Measurements from ENCODE around the gene IFNGR2. TPM values are rescaled to one million over a fixed set of nuclear protein-coding genes. Genes with fewer than 3 reads are reported as not detected.

IFNGR2 gene
- total and polyA plus RNA-seq, 2 donors (not counting 1 experiment from before 2014, with no cell fraction given) = 50.7 to 57.6 TPM

GRCh38 chr21:33480481-33481103 lies 77.4 kb downstream of the IFNGR2 start:
- peak overlapping the region; percentile 77 for H3K9ac ChIP-seq (ENCODE audit: insufficient read depth, low read length)
- no peaks in the 10 kb centered on the region for H4K20me1 ChIP-seq (ENCODE audit: control insufficient read depth, extremely low read depth, insufficient read depth, low read length)
- H3K79me2 ChIP-seq (ENCODE audit: control insufficient read depth, insufficient read depth, low read length) = peaks cover 13% of the 10 kb centered on the region
- H3K27ac ChIP-seq (ENCODE audit: insufficient read depth, low read length) = peak overlapping the region; percentile 87
- TF ChIP-seq EZH2 (IDR thresholded peaks at IDR 0.05; ENCODE audit: low read length, missing control alignments) (no peak), CTCF (conservative IDR thresholded peaks at IDR 0.05 in 1 of 2, IDR thresholded peaks at IDR 0.05 in 1 of 2; ENCODE audit: low read depth in 1 of 2, low read length in 2 of 2) (no peak)
- H2AFZ ChIP-seq (ENCODE audit: low read length) = peak overlapping the region; percentile 89
- peak overlapping the region; percentile 83 for H3K4me2 ChIP-seq (ENCODE audit: extremely low read depth, insufficient read depth, low read length)
- H3K27me3 ChIP-seq (ENCODE audit: control insufficient read depth, insufficient read depth, low read length) = no peaks in the 10 kb centered on the region
- no peak for DNase-seq (ENCODE audit: low read depth in 2 of 2)
- peak overlapping the region; percentile 74 to 87 (median 85) for H3K4me3 ChIP-seq (replicated peaks in 1 of 4; ENCODE audit: control extremely low read depth in 1 of 4, insufficient read depth in 1 of 4, low read depth in 3 of 4, low read length in 4 of 4)
- no peaks in the 10 kb centered on the region for H3K9me3 ChIP-seq (ENCODE audit: control insufficient read depth, insufficient read depth, low read depth, low read length)
- no peaks in the 10 kb centered on the region for H3K36me3 ChIP-seq (ENCODE audit: control insufficient read depth, insufficient read depth, low read length)
- H3K4me1 ChIP-seq (ENCODE audit: control insufficient read depth, extremely low read depth, insufficient read depth, low read length) = peaks cover 4% of the 10 kb centered on the region

GRCh38 chr21:33481314-33481943 lies 78.2 kb downstream of the IFNGR2 start:
- Histone ChIP-seq H3K9me3 (ENCODE audit: control insufficient read depth, insufficient read depth, low read depth, low read length) (no peaks in the 10 kb centered on the region), H3K4me3 (replicated peaks in 1 of 4; ENCODE audit: control extremely low read depth in 1 of 4, insufficient read depth in 1 of 4, low read depth in 3 of 4, low read length in 4 of 4) (no peak overlapping the region), H3K4me1 (ENCODE audit: control insufficient read depth, extremely low read depth, insufficient read depth, low read length) (peaks cover 4% of the 10 kb centered on the region), H3K27me3 (ENCODE audit: control insufficient read depth, insufficient read depth, low read length) (no peaks in the 10 kb centered on the region), H3K79me2 (ENCODE audit: control insufficient read depth, insufficient read depth, low read length) (peaks cover 13% of the 10 kb centered on the region), H2AFZ (ENCODE audit: low read length) (no peak overlapping the region), H3K4me2 (ENCODE audit: extremely low read depth, insufficient read depth, low read length) (no peak overlapping the region), H4K20me1 (ENCODE audit: control insufficient read depth, extremely low read depth, insufficient read depth, low read length) (no peaks in the 10 kb centered on the region), H3K27ac (ENCODE audit: insufficient read depth, low read length) (no peak overlapping the region), H3K9ac (ENCODE audit: insufficient read depth, low read length) (no peak overlapping the region), H3K36me3 (ENCODE audit: control insufficient read depth, insufficient read depth, low read length) (no peaks in the 10 kb centered on the region)
- TF ChIP-seq EZH2 (IDR thresholded peaks at IDR 0.05; ENCODE audit: low read length, missing control alignments) = no peak
- DNase-seq (ENCODE audit: low read depth in 2 of 2) = no peak

Other genes with a start within 250 kb of the IFNGR2 start
- gene IFNAR2, start 173.5 kb upstream of the IFNGR2 start, total RNA-seq = 5.1 and 5.6 TPM in 2 replicates
- gene IFNAR2, start 173.5 kb upstream of the IFNGR2 start, polyA plus RNA-seq = 20.2 and 24.3 TPM in 2 replicates
- gene IL10RB, start 137.0 kb upstream of the IFNGR2 start, total RNA-seq = 58.0 and 64.1 TPM in 2 replicates
- 43.6 and 56.2 TPM in 2 replicates for gene IL10RB, start 137.0 kb upstream of the IFNGR2 start, polyA plus RNA-seq
- gene IFNAR1, start 78.4 kb upstream of the IFNGR2 start, total RNA-seq = 17.5 and 19.5 TPM in 2 replicates
- gene IFNAR1, start 78.4 kb upstream of the IFNGR2 start, polyA plus RNA-seq = 16.5 and 23.1 TPM in 2 replicates
- 24.4 and 28.4 TPM in 2 replicates for gene TMEM50B, start 76.6 kb downstream of the IFNGR2 start, total RNA-seq
- gene TMEM50B, start 76.6 kb downstream of the IFNGR2 start, polyA plus RNA-seq = 45.5 and 60.8 TPM in 2 replicates
- gene DNAJC28, start 88.3 kb downstream of the IFNGR2 start, total RNA-seq = 2.1 and 2.3 TPM in 2 replicates
- gene DNAJC28, start 88.3 kb downstream of the IFNGR2 start, polyA plus RNA-seq = 1.7 and 2.1 TPM in 2 replicates
- 64.4 and 65.2 TPM in 2 replicates for gene GART, start 138.7 kb downstream of the IFNGR2 start, total RNA-seq
- gene GART, start 138.7 kb downstream of the IFNGR2 start, polyA plus RNA-seq = 15.6 and 18.1 TPM in 2 replicates
- gene SON, start 139.6 kb downstream of the IFNGR2 start, total RNA-seq = 95.5 and 131 TPM in 2 replicates
- 85.0 and 114 TPM in 2 replicates for gene SON, start 139.6 kb downstream of the IFNGR2 start, polyA plus RNA-seq
- 11.0 and 14.7 TPM in 2 replicates for gene DONSON, start 185.3 kb downstream of the IFNGR2 start, total RNA-seq
- gene DONSON, start 185.3 kb downstream of the IFNGR2 start, polyA plus RNA-seq = 23.6 and 32.5 TPM in 2 replicates
- gene CRYZL1, start 238.3 kb downstream of the IFNGR2 start, total RNA-seq = 22.1 and 30.7 TPM in 2 replicates
- gene CRYZL1, start 238.3 kb downstream of the IFNGR2 start, polyA plus RNA-seq = 58.8 and 72.6 TPM in 2 replicates
- 25.4 and 34.7 TPM in 2 replicates for gene ITSN1, start 239.1 kb downstream of the IFNGR2 start, total RNA-seq
- gene ITSN1, start 239.1 kb downstream of the IFNGR2 start, polyA plus RNA-seq = 63.1 and 67.1 TPM in 2 replicates